ENCODE results near the gene SBSN. TPM values are rescaled to one million over a fixed set of nuclear protein-coding genes. Genes with fewer than 3 reads are reported as not detected.
A peak's percentile ranks its signal among the peaks of the same experiment; 100 is the strongest.

SBSN gene
- total RNA-seq, 1 donor = 4.7 TPM

DNA sequence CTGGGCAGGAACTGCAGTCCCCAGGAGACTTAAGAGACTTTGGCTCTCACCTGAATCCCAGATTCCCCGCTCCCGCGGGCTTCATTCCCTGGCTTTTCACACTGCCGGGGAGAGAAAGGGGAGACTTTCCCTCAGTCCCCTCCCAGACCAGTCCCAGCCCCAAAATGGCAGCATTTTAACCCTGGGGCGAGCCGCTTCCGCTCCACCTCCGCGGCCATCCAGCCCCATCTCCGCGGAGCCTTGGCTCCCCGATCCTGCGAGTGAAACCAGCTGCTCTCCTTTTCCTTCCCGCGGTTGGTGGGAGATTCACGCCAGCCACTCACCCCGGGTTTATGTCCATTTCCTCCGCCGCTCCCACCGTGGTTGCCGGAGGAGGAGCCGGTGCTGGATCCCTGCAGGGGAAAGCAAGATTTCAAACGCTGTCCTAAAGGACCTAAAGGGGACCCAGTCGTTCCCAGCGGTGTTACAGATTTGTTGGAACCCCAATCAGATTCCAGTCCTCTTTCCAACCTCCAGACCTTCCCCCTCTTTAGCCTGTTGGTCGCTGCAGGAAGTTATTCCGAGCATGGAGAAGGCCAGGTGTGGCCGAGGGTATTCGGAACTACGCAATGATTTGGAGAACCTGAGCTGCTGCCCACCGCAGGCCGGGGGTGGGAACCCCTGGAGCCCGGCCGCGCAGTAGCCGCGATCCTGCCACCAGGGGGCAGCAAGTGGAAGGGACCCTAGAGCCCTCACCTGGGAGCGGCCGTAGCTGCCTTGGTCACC is 18.1 kb downstream of the SBSN start:
- H4K20me1 ChIP-seq (ENCODE audit: insufficient read depth, low read length) = no peaks in the 10 kb centered on the region
- DNase-seq (ENCODE audit: insufficient read length, low spot score, missing footprints) = peak; percentile 96
- H2AFZ ChIP-seq (ENCODE audit: low read length) = peak overlapping the region; percentile 74
- peaks cover 19% of the 10 kb centered on the region for H3K4me1 ChIP-seq (ENCODE audit: insufficient read depth, low read length)
- TF ChIP-seq, protein P1, sequence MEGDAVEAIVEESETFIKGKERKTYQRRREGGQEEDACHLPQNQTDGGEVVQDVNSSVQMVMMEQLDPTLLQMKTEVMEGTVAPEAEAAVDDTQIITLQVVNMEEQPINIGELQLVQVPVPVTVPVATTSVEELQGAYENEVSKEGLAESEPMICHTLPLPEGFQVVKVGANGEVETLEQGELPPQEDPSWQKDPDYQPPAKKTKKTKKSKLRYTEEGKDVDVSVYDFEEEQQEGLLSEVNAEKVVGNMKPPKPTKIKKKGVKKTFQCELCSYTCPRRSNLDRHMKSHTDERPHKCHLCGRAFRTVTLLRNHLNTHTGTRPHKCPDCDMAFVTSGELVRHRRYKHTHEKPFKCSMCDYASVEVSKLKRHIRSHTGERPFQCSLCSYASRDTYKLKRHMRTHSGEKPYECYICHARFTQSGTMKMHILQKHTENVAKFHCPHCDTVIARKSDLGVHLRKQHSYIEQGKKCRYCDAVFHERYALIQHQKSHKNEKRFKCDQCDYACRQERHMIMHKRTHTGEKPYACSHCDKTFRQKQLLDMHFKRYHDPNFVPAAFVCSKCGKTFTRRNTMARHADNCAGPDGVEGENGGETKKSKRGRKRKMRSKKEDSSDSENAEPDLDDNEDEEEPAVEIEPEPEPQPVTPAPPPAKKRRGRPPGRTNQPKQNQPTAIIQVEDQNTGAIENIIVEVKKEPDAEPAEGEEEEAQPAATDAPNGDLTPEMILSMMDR (IDR thresholded peaks at IDR 0.05; ENCODE audit: extremely low read depth, low read depth, low read length) = peak; percentile 79
- no peaks in the 10 kb centered on the region for H3K36me3 ChIP-seq (ENCODE audit: insufficient read depth, low read length)
- peak overlapping the region; percentile 82 for H3K4me2 ChIP-seq (ENCODE audit: insufficient read depth, low read length)
- no peaks in the 10 kb centered on the region for H3K9me3 ChIP-seq (ENCODE audit: low read depth, low read length)
- no peaks in the 10 kb centered on the region for H3K79me2 ChIP-seq (ENCODE audit: insufficient read depth, low read length)
- H3K4me3 ChIP-seq (ENCODE audit: insufficient read depth, low read length) = peak overlapping the region; percentile 64
- H3K27me3 ChIP-seq (ENCODE audit: insufficient read depth, low read length) = peaks cover 41% of the 10 kb centered on the region
- H3K27ac ChIP-seq (ENCODE audit: low read depth, low read length) = no peak overlapping the region

GRCh38 chr19:35509018-35509652 is 19.0 kb downstream of the SBSN start:
- H3K9me3 ChIP-seq (ENCODE audit: low read depth, low read length) = no peaks in the 10 kb centered on the region
- peak overlapping the region; percentile 82 for H3K4me2 ChIP-seq (ENCODE audit: insufficient read depth, low read length)
- no peaks in the 10 kb centered on the region for H3K36me3 ChIP-seq (ENCODE audit: insufficient read depth, low read length)
- H4K20me1 ChIP-seq (ENCODE audit: insufficient read depth, low read length) = no peaks in the 10 kb centered on the region
- H3K4me3 ChIP-seq (ENCODE audit: insufficient read depth, low read length) = no peak overlapping the region
- no peak overlapping the region for H3K27ac ChIP-seq (ENCODE audit: low read depth, low read length)
- DNase-seq (ENCODE audit: insufficient read length, low spot score, missing footprints) = peak; percentile 86
- TF ChIP-seq, protein P1 (IDR thresholded peaks at IDR 0.05; ENCODE audit: extremely low read depth, low read depth, low read length) = no peak
- no peaks in the 10 kb centered on the region for H3K79me2 ChIP-seq (ENCODE audit: insufficient read depth, low read length)
- no peak overlapping the region for H2AFZ ChIP-seq (ENCODE audit: low read length)
- peaks cover 41% of the 10 kb centered on the region for H3K27me3 ChIP-seq (ENCODE audit: insufficient read depth, low read length)
- H3K4me1 ChIP-seq (ENCODE audit: insufficient read depth, low read length) = peaks cover 13% of the 10 kb centered on the region

GRCh38 chr19:35508129-35508528 is 20.0 kb downstream of the SBSN start:
- peak; percentile 59 for DNase-seq (ENCODE audit: insufficient read length, low spot score, missing footprints)
- Histone ChIP-seq H3K9me3 (ENCODE audit: low read depth, low read length) (no peaks in the 10 kb centered on the region), H3K4me1 (ENCODE audit: insufficient read depth, low read length) (peaks cover 5% of the 10 kb centered on the region), H3K4me3 (ENCODE audit: insufficient read depth, low read length) (no peak overlapping the region), H2AFZ (ENCODE audit: low read length) (no peak overlapping the region), H3K27me3 (ENCODE audit: insufficient read depth, low read length) (peaks cover 41% of the 10 kb centered on the region), H3K4me2 (ENCODE audit: insufficient read depth, low read length) (no peak overlapping the region), H3K79me2 (ENCODE audit: insufficient read depth, low read length) (no peaks in the 10 kb centered on the region), H3K27ac (ENCODE audit: low read depth, low read length) (no peak overlapping the region), H3K36me3 (ENCODE audit: insufficient read depth, low read length) (no peaks in the 10 kb centered on the region), H4K20me1 (ENCODE audit: insufficient read depth, low read length) (no peaks in the 10 kb centered on the region)
- TF ChIP-seq, protein P1 (IDR thresholded peaks at IDR 0.05; ENCODE audit: extremely low read depth, low read depth, low read length) = no peak

DNA sequence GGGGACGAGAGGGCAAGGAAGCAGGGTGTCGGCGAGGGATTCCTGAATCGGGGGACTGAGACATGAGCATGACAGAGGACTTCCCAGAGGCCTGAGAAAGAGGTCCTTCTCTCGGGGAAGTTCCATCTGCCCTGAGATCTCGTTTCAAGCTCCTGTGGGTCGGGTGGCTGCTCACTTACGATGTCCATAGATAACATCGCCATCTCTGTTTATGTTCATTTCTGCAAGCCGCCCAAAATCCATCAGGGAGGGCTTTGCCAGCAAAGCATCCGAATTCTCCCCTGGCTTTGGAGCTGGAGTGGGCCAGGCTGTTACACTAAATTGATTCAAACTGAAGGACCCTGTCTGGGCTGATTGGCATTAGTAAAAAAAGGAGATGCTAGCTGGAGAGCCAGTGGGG is 20.6 kb downstream of the SBSN start:
- Histone ChIP-seq H3K36me3 (ENCODE audit: insufficient read depth, low read length) (no peaks in the 10 kb centered on the region), H3K4me3 (ENCODE audit: insufficient read depth, low read length) (no peak overlapping the region), H2AFZ (ENCODE audit: low read length) (no peak overlapping the region), H3K27me3 (ENCODE audit: insufficient read depth, low read length) (peaks cover 41% of the 10 kb centered on the region), H4K20me1 (ENCODE audit: insufficient read depth, low read length) (no peaks in the 10 kb centered on the region), H3K4me1 (ENCODE audit: insufficient read depth, low read length) (peaks cover 5% of the 10 kb centered on the region), H3K9me3 (ENCODE audit: low read depth, low read length) (no peaks in the 10 kb centered on the region), H3K79me2 (ENCODE audit: insufficient read depth, low read length) (no peaks in the 10 kb centered on the region), H3K27ac (ENCODE audit: low read depth, low read length) (no peak overlapping the region), H3K4me2 (ENCODE audit: insufficient read depth, low read length) (no peak overlapping the region)
- peak; percentile 34 for DNase-seq (ENCODE audit: insufficient read length, low spot score, missing footprints)
- TF ChIP-seq, protein P1 (IDR thresholded peaks at IDR 0.05; ENCODE audit: extremely low read depth, low read depth, low read length) = no peak

Data from osteoblast (primary cell).